NCI-H1694 (cell line): ENCODE measurements around the gene FTO.

Experiments
- DNase-seq: peaks from one replicate; lab custom pipeline; 2025; lab: John Stamatoyannopoulos, UW

Gene FTO

DNA sequence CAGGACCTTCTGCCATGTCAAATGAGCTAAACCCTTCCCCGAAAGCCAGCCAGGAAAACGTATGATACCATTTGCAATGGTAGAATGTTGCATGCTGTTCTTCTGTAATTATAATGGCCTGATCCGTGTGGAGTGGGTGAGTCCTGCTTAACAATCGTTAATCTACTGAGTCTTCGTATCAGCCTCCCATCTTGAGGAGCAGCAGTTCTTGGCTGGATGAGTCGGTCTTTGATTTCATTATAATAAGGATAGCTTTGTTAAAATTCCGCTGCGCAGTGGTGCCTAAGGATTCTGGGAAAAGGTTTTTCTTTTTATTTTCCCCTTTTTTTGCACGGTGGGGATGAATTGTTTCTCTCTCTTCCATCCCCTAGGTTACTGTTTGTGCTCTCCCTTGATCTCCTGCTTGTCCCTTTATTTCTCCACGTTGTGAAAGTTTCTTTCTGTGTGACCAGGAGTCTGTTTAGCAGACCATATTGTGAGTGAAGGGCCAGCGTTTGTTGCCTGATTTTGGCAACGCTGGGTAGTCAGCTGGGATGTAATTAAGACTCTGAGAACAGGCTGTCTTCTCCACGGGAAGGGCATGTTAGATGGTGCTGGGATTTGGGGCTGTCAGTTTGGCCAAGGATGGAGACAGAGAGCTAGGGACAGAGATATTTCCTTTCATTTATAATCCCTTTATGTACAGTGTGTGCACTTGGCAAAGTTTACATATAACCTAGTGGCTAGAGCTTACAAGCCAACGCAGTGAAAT lies 263.0 kb downstream of the FTO start:
- DNase-seq: no peak

DNA sequence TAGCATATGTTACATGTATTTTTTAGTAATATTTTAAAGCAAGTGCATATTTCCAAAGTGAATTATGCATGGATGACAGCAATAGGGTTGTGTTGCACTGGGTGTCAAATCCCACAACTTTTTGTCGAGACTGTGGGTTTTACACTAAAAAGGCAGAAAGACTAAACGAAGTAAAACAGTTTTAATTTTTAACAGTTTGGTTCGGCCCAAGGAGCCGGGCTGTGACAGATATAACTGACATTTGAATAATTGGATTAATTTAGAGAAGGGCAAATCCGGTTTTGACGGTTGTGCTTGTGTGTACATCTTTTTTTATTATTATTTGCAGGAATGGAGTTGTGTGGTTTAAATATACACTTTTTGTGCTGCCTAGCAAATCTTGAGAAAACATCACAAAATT lies 263.6 kb downstream of the FTO start:
- no peak for DNase-seq

DNA sequence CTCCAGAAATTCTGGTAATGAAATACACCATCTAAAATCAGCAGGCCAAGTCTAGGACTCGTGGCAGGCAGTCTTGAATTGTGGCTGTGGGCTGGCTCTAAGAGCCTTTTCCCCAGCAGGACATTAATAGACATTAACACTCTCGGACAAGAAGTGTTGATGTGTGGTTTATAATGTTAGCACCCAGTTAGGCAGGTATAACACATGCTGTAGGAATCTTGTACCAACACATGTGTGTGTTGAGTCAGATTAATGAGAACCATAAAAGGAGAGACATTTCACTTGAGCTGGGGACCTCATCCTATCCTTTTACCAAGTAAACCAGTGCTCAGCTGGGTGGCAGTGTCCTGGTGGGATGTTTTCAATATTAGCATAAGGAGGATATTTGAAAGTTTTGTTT lies 264.5 kb downstream of the FTO start:
- no peak for DNase-seq

DNA sequence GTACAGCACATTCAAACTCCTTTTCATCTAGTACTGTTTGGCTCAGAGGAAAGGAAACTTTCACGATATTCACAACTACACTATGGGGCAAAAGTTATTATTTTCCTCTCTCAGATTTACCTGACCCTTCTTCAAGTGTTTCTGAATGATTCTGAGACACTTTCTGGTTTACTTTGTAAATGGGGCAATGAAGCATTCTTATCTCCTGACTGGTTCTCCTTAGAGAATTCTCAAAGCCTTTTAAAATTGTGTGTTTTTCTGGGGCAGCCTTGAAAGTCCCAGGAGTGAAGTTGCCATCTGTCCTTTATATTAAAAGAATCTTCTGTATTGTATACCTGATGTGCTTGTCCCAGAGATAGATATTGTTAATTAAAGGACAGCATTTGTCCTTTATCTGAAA lies 264.9 kb downstream of the FTO start:
- DNase-seq: no peak

DNA sequence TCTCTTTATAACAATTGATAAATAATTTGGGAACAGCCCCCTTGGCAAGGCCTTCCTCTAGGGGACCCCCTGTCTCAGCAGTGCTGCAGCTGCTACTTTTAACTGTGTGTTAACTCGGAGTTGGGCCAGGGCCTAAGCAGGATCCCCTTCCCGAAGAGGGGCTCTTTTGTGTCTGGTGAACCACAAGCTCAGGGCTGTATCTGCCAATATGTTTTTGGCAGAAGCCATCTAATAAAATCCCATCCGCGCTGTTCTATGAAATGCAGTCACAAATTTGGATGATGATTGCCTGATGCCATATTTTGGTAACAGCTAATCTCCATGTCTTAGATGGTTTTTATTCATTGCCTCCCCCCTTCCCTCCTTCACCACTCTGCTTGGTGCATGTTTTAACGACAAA lies 267.7 kb downstream of the FTO start:
- no peak for DNase-seq

DNA sequence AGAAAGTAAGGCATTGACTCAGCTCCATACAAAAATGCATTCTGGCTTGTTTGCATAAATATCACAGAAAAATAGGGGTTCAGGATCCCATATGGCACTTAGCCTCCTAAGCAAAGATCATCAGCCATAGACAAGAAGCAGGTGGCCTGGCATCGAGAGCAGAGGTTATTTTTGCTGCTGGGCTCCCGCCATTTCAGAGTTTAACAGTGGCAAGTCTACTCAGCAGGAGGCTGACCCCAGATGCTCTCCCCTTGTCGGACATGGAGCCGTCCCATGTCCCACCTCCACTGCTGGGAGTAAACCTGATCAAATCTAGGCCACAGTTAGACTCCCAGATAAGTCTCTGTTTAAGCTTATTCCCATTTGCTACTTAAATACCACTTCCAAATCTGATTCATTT lies 269.1 kb downstream of the FTO start:
- DNase-seq: no peak

DNA sequence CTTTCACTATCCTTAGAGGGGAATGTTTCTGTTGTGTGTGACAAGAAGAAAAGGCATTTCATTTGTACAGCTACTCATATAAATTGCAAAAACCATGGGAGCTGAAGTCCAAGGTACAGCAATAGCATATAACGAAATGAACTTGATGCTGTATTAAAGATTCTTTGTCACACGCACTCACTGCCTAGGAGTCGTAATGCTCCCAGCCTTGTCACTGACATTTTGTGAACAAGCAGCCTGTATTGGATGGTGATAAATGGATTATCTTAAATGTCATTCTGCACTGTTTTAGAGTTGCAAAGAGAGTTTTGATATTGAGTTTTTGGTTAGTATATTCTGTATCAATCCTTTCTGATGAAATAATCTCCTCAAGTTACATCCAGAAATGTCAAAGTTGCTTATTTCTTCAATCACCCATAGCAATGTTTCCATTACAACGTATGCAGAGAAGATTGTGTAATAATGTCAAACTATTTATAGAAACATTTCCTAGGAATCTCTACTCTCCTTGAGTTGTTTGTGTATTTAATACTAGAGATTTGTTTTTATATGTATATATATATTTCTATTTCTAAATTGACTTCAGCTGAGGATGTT lies 270.6 kb downstream of the FTO start:
- DNase-seq: no peak

DNA sequence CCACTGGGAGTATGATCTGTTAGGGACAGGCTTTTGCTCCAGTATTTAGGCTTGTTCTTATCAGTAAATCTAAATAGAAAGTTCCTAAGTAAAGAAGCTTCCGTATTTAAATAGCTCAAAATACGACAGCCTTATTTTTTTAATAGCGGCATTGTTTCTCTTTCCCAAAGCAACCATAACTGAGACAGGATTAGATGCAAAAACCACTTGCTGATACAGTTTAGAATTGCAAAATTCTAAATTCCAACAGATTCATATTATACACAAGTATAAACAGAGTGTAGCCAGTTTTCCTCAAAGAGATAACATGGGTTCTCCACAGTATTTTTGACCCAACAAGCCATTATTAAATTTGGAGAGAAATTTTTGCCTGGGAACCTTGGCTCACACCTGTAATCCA lies 276.7 kb downstream of the FTO start:
- DNase-seq: no peak

DNA sequence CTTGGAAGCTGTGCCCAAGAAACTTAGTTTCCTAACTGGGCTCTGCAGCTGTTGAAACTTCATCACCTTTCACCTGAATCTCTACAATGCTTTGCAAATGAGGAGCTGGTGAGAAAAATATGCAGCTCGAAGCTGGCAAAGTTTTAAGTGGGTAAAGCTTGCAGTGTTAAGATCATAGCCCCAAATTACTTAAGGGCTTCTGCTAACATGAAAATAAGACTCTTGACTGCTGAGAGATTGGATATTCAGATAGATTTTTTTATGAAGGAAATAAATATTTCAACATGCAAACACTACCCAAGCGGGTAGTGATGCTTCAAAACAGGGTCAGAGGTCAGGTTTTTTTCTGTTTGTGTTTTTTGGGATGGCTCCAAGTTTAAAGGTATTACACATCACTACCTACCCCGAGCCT lies 278.7 kb downstream of the FTO start:
- no peak for DNase-seq

DNA sequence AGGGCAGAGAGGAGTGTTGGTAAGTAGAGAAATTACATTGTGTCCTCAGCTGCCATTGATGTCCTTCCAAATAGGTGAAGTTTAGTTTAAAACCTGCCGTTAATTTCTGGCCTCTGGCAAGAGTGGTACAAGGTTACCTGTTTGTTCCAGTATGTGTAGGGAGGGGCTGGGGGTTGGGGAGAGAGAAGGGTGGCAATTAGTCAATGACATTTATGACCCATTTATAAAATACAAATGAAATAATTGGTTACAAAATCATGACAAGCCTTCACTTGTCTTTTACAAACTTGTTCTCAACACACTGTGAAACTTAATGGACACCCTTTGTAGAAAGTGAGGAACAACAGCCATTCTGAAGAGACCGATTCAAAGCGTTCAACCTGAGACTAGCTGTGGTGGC lies 281.0 kb downstream of the FTO start:
- no peak for DNase-seq

DNA sequence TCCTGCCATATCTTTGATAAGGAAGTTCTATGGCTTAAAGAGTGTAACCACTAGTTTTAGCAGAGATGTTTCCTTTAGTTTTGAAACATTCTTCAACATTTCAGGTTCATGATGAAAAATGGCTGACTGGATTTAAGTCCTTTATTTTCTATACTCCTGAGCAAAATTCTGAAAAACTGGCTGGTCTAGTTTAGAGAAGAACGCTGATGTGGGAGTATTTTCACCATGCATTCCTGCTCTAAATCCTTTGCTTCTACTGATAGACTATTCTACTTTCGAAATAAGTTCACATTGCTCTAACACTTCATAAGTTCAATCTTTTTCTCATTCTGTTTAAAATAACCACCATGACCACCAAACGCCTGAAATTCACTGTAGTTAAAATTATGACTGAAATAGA lies 281.9 kb downstream of the FTO start:
- DNase-seq: no peak

DNA sequence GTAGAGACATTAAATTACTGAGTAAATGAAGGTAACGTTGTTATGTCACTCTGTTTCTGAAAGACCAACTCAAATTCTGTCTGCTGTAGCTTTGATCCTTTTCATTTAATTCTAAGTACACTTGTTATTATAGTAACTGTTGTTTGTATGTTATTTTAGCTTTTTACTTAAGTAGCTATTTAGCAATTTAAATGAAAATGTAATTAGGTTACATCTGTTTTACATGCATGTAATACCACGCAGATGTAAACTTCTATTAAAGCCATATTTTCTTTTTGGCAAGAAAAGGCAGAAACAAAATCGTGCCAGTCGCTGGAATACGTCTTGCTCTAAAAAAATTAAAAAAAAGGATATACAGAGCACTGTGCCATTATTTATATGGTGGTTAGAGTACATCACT lies 282.8 kb downstream of the FTO start:
- DNase-seq: no peak

DNA sequence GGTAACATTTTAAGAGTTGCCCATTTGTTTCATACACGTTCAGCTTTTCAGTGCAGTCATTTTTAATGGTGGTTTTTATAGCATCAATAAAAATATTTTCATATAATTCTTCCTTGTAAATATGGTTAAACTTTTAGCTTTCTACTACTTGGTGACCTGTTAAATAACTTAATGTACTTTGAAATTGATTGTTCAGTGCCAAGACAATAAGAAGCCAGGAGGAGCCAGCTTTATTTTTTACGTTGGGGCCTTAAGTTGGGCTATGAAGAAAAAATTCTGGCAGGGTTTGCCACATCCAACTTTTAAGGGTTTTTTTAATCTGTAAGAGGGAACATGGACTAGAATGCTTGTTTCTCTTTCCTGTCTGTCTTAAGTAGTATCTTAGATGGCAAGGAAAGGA lies 284.2 kb downstream of the FTO start:
- DNase-seq: no peak

DNA sequence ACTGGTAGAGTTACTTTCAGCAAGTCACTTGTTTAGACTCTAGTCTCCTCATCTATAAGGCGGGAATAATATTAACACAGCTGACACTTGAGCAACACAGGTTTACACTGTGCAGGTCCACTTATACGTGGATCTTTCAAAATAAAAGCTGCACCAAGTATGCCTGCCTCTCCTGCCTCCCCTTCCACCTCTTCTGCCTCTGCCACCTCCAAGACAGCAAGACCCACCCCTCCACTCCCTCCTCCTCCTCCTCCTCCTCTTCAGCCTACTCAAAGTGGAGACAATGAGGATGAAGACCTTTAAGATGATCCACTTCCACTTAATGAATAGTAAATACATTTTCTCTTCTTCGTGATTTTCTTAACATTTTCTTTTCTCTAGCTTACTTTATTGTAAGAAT lies 285.6 kb downstream of the FTO start:
- no peak for DNase-seq

DNA sequence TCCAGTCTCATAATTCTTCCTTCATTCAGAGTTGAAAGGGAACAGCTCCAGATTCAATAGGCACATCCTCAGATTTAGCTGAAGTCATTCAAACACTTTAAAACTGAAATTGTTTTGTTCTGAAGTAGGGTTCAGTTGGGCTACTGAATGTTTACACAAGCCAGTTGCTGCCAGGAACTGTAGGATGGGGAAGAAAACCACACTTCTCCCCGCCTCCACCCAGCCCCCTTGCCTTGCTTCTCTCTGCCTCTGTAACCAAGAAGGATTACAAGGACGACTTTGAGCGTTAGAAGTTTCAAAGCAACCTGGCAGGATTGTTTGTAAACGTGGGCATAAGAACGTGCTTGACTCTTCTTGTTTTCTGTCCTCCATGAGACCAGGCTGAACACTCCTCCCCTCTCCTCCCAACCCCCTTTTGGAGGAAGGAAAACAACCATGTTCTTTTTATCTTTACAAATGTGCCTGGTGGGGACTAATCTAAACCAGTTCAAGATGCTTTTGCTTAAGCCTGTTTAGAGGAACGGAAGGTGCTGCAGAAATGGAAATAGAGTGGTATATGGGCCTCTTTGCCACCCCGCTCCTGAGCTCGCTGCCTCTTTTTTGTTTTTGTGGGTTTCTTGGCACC lies 287.9 kb downstream of the FTO start:
- DNase-seq: no peak

DNA sequence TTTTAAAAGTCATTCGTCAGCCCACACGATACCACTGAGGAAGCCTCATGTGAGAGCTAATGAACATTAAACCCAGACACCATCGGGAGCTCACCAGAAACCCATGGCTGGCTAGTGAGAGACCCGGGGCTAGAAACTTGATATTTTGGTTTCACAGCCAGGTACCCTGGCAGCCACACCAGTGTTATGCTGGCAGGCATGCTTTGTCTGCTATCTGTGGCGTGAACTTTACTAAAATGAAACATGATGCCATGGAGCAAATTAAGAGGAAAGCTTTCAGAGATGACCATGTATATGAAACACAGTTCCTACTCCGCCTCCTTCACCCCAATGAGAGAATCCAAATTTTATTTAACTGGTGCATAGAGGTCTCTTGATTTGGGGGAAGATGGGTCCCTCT lies 291.4 kb downstream of the FTO start:
- DNase-seq: no peak

DNA sequence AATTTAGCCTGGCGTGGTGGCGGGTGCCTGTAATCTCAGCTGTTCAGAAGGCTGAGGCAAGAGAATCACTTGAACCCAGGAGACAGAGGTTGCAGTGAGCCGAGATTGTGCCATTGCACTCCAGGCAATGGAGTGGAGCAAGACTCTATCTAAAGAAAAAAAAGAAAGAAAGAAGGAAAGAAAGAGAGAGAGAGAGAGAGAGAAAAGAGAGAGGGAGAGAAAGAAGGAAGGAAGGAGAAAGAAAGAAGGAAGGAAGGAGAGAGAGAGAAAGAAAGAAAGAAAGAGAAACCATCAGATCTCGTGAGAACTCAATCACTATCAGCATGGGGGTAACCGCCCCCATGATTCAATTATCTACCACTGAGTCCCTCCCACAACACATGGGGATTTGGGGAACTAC lies 293.0 kb downstream of the FTO start:
- DNase-seq: no peak

DNA sequence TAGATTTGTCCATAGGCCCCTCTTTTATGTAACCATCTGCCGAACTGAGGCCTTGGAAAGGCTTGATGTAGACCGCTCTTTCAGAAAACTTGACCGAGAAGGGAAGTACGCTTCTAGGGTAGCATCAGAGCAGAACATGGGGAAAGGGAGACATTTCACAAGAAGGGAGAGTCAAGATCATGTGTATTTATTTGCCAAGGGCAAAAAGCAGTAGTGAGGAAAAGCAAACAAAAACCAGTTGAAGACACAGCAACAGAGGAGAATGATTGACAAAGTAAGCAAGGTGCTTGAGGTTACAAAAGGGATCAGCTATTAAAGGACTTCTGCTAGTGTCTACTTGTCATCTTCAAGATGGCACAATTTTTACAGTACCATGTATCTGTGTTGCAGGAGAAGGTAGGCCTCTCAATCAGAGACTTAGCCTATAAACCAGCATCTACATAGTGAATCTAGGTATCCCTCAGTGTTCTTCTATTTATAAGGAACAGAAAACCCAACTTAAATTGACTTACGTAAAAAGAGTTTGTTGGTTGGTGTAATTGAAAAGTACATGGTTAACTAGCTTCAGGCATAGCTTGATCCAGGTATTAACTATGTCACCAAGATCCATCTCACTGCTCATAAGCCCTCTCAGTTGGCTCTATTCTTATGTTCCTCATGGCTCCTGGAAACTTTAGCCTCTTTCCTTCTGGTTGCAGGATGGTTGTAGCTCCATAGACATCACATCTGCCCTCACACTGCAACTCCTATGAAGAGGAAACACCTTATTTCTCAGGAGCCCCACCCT lies 294.3 kb downstream of the FTO start:
- DNase-seq: no peak

DNA sequence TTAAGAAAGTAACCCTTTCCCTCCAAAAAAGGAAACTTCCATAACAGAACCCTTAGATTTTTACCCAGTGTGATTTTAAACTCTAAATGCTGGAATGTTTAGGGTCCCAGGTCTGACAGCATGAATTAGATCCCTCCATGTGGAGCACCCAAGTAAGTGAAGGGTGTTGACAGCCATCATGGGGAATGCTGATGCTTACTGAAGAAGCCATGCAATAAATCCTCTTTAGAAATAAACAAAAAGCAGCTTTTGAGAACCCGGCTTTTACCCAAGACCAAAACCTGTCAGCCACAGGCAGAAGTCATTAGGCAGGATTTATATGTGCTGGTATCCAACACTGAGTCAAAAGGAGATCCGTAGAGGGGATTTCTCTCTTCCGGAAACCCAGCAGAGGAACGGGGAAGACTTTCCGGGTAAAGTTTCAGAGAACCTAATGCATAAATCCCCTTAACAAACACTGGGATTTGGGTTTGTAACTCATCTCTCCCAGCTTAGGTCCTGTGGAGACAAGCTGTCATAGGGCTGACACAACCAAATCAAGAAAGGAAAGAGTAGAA lies 295.1 kb downstream of the FTO start:
- no peak for DNase-seq

DNA sequence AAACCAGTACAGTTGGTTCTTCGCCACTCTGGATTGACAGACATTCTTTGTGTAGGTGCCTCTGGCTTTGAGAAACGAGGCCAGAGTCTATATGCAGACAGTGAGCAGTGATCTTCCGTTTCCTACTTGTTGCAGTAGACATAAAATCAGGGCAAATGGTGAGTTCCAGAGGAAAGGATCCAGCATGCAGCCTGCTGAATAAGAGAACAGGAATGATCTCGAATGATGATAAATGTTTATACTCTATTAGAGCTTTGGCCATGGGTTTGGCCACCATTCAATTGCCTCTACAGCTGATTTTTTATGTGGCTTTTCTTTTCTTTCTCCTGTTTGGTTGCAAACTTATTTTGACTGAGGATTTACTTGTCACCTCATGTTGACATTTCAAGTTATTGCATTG lies 295.9 kb downstream of the FTO start:
- DNase-seq: no peak

DNA sequence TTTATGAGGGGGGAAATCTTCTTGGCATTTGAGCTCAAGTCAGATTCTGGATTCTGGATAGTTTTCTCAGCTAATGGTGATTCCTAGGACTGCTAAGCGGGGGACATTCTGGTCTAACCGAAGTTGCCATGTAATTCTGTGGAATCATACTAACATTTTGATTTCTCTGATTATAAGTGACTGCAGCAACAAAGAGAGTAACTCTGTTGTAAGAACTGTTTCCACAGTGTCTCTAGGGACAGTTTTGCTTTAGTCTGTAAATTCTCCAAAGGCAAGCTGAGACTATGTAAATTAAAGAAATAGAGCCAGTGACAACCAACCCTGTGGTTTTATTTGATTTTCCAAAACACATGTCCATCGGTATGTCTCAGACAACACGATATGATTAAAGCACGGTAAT lies 296.4 kb downstream of the FTO start:
- DNase-seq: no peak

DNA sequence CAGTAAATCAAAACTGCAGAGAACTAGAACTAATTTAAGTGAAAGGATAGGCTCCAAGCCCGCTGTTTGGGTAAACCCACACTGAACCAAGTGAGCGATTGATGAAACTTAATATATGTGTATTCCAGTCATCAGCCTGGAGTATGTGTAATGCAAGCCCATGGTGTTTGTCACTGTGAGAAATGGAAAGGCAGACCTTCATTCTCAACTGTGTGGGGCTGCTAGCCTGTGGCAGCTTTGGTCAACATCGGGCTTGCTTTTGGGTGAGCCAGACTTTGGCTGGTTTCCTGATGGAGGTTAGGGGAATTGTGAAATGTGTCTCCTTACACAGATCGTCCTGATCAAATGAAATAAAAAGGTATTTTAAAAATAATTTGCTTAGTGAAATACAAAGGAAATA lies 302.7 kb downstream of the FTO start:
- DNase-seq: no peak

DNA sequence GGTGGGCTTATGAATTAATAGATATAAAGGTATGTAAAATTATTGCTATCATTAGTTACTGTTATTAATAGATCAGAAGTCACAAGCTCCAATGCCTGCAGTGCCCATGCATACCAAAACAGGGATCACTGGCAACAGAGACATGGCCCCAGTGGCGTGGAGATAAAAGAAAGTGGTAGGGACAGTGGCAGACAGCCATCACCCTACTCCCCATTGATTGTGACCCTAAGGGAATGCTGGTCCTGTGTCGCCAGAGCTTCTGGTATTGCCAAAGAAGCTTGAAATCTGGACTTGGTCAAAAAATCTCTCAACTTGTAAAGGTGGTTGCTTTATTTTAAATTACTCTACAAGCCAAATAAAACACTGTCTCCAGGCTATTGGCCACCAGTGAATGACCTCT lies 303.5 kb downstream of the FTO start:
- DNase-seq: no peak
